Testis (tissue), 3 donors: ENCODE data around the gene PROSER2. TPM values are rescaled to one million over a fixed set of nuclear protein-coding genes. Genes with fewer than 3 reads are reported as not detected.

Experiments used
- DNase-seq: peaks from one replicate; pipeline ENCODE4 v3.0.0-alpha.2; 2019
- H3K27ac ChIP-seq, 2 donors: fragments of 200-600 bp; sonication (generic); one replicate each; pipeline ENCODE4 v1.5.1; 2019
- H3K27me3 ChIP-seq: fragments of 200-600 bp; sonication (generic); one replicate; pipeline ENCODE4 v1.5.1; 2019
- H3K36me3 ChIP-seq: fragments of 200-600 bp; sonication (generic); one replicate; pipeline ENCODE4 v1.5.1; 2017; ENCODE audit warnings: low read depth; ENCODE audit errors: missing control alignments
- H3K4me1 ChIP-seq: fragments of 200-600 bp; sonication (generic); one replicate; pipeline ENCODE4 v1.5.1; 2019
- H3K4me3 ChIP-seq, 2 donors: fragments of 200-600 bp; sonication (generic); one replicate each; pipeline ENCODE4 v1.5.1; 2017 to 2019
- H3K9me3 ChIP-seq: fragments of 200-600 bp; sonication (generic); one replicate; pipeline ENCODE4 v1.5.1; 2017
- CTCF ChIP-seq, 3 experiments: fragments of 450-650 bp in 2 of 3; fragments of 200-600 bp in 1 of 3; sonication (generic) in 1 of 3; IDR thresholded peaks; one replicate each; pipeline ENCODE4 v1.5.1; 2016 to 2019; ENCODE audit warnings: antibody characterized with exemption in 3 of 3, mild to moderate bottlenecking in 2 of 3, moderate library complexity in 1 of 3
- POLR2A ChIP-seq: fragments of 450-650 bp; IDR thresholded peaks from one replicate; pipeline ENCODE4 v1.6.1; 2017; ENCODE audit warnings: antibody characterized with exemption, mild to moderate bottlenecking, moderate library complexity
- whole genome bisulfite sequencing, 2 donors: methylation state at CpG; one replicate each; pipeline ENCODE4 v1.1.5; 2018; 5-methylcytosine and 5-hydroxymethylcytosine counted together
- intact Hi-C: fragments of 100-400 bp; cut with DNase I; formaldehyde crosslinking; loops from one replicate; pipeline ENCODE4 v1.15.1; 2023; ENCODE audit warnings: low total_unique reads
- polyA plus RNA-seq: library from polyadenylated mRNA; stranded (reverse); fragments of 350-450 nt; fragmentation: Illumina TruSeq; extraction: RNeasy Lipid Tissue Mini Kit (QIAGEN cat#74804); gene quantifications from one replicate; pipeline ENCODE4 v1.2.3, GENCODE V29; 2014; ENCODE audit warnings: low read depth, low replicate concordance; ENCODE audit not compliant: insufficient read depth
- total RNA-seq, 2 donors: library from RNA; depleted of rRNA; stranded (reverse); fragments of >200 nt; gene quantifications; one replicate each; pipeline ENCODE4 v1.2.3, GENCODE V29; 2016

PROSER2 gene
- total and polyA plus RNA-seq, 3 donors from 2014 or later, result 7.8 to 21.4 (median 15.6) TPM

GRCh38 chr10:11882646-11883375, 59.7 kb downstream of the PROSER2 start:
- no peaks in the 10 kb centered on the region for H3K36me3 ChIP-seq
- WGBS, 2 donors, result 94% methylated on average over 14 of the region's 14 CpGs
- H3K9me3 ChIP-seq, result no peaks in the 10 kb centered on the region
- DNase-seq, result no peak
- H3K27me3 ChIP-seq, result no peaks in the 10 kb centered on the region
- TF ChIP-seq POLR2A, result no peak
- H3K27ac ChIP-seq, result no peak overlapping the region
- no peak overlapping the region for H3K4me3 ChIP-seq
- peaks cover 7% of the 10 kb centered on the region for H3K4me1 ChIP-seq
- intact Hi-C loops, result no loop called here

GRCh38 chr10:11884706-11885423, 61.7 kb downstream of the PROSER2 start:
- Histone ChIP-seq H3K4me3 (no peak overlapping the region), H3K9me3 (no peaks in the 10 kb centered on the region), H3K27ac (no peak overlapping the region), H3K4me1 (peaks cover 7% of the 10 kb centered on the region), H3K27me3 (no peaks in the 10 kb centered on the region), H3K36me3 (no peaks in the 10 kb centered on the region)
- TF ChIP-seq CTCF (IDR thresholded peaks at IDR 0.05) (no peak), POLR2A (no peak)
- no peak for DNase-seq
- WGBS, 2 donors, result 72 to 79% methylated on average over 6 to 7 of the region's 7 CpGs
- intact Hi-C loops, result no loop called here

- Histone ChIP-seq H3K9me3 (no peaks in the 10 kb centered on the region), H3K27ac (no peak overlapping the region), H3K27me3 (no peaks in the 10 kb centered on the region), H3K4me3 (no peak overlapping the region), H3K36me3 (no peaks in the 10 kb centered on the region), H3K4me1 (peaks cover 7% of the 10 kb centered on the region)
- no peak for DNase-seq
- 89 to 93% methylated on average over 9 to 13 of the region's 13 CpGs for WGBS, 2 donors
- TF ChIP-seq POLR2A (no peak), CTCF (IDR thresholded peaks at IDR 0.05) (no peak)
- intact Hi-C loops, result no loop called here
Measured at GRCh38 chr10:11885437-11886137, 62.4 kb downstream of the PROSER2 start.

GRCh38 chr10:11886138-11886474, 63.0 kb downstream of the PROSER2 start:
- Histone ChIP-seq H3K36me3 (no peaks in the 10 kb centered on the region), H3K4me3 (no peak overlapping the region), H3K27me3 (no peaks in the 10 kb centered on the region), H3K4me1 (peaks cover 7% of the 10 kb centered on the region), H3K27ac (no peak overlapping the region), H3K9me3 (no peaks in the 10 kb centered on the region)
- no peak for DNase-seq
- TF ChIP-seq CTCF (IDR thresholded peaks at IDR 0.05) (no peak), POLR2A (no peak)
- intact Hi-C loops, result no loop called here
- 56 to 59% methylated on average over 6 of the region's 6 CpGs for WGBS, 2 donors

GRCh38 chr10:11886851-11887250, 63.7 kb downstream of the PROSER2 start:
- intact Hi-C loops, result no loop called here
- TF ChIP-seq CTCF (IDR thresholded peaks at IDR 0.05) (no peak), POLR2A (no peak)
- no peak overlapping the region for H3K4me3 ChIP-seq
- 85 to 86% methylated on average over 10 to 12 of the region's 12 CpGs for WGBS, 2 donors
- H3K9me3 ChIP-seq, result no peaks in the 10 kb centered on the region
- DNase-seq, result no peak
- no peaks in the 10 kb centered on the region for H3K27me3 ChIP-seq
- H3K4me1 ChIP-seq, result peaks cover 5% of the 10 kb centered on the region
- no peaks in the 10 kb centered on the region for H3K36me3 ChIP-seq
- H3K27ac ChIP-seq, result no peak overlapping the region
